Mammary epithelial cell (primary cell): Measurements from ENCODE around the gene YWHAB.

ENCODE experiments used
- EZH2 ChIP-seq: IDR thresholded peaks from 2 replicates; pipeline ENCODE4 v1.6.1; 2012; ENCODE audit warnings: low read length, inconsistent platforms, borderline replicate concordance
- TF ChIP-seq, protein P1 (sequence below), 2 donors: IDR thresholded peaks in 1 of 2; conservative IDR thresholded peaks in 1 of 2; 2 replicates each; pipeline ENCODE4 v1.5.1; 2011 to 2012; ENCODE audit warnings: inconsistent platforms in 2 of 2, low read length in 2 of 2, mild to moderate bottlenecking in 2 of 2, control low read depth in 1 of 2, low read depth in 1 of 2; ENCODE audit not compliant: insufficient read depth in 1 of 2; ENCODE audit errors: extremely low read depth in 1 of 2

DNA sequence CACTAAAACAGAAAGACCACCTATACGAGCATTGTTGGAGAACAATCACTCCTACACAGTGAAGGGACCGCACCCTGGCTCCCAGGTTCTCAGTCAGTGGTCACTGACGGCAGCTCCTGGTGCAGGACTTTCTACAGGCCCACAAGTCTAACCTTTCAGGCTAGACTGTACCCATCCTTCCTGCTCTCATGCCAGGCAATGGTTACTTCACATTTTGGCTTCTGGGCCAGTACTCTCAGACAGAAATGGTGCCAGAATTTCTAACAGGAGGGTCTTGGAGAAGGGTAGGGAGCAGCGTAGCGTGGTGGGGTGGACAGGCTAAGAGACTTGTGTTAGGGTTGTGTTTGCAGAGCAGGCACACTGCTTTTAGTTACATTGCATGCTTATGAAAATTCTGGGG lies 62.6 kb downstream of the YWHAB start:
- TF ChIP-seq, protein P1, sequence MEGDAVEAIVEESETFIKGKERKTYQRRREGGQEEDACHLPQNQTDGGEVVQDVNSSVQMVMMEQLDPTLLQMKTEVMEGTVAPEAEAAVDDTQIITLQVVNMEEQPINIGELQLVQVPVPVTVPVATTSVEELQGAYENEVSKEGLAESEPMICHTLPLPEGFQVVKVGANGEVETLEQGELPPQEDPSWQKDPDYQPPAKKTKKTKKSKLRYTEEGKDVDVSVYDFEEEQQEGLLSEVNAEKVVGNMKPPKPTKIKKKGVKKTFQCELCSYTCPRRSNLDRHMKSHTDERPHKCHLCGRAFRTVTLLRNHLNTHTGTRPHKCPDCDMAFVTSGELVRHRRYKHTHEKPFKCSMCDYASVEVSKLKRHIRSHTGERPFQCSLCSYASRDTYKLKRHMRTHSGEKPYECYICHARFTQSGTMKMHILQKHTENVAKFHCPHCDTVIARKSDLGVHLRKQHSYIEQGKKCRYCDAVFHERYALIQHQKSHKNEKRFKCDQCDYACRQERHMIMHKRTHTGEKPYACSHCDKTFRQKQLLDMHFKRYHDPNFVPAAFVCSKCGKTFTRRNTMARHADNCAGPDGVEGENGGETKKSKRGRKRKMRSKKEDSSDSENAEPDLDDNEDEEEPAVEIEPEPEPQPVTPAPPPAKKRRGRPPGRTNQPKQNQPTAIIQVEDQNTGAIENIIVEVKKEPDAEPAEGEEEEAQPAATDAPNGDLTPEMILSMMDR (conservative IDR thresholded peaks at IDR 0.05 in 1 of 2, IDR thresholded peaks at IDR 0.05 in 1 of 2; ENCODE audit: extremely low read depth in 1 of 2, insufficient read depth in 1 of 2, low read depth in 1 of 2, low read length in 2 of 2): no peak
- TF ChIP-seq EZH2: no peak
